Measurements from ENCODE around the gene TENT4A. TPM values are rescaled to one million over a fixed set of nuclear protein-coding genes. Genes with fewer than 3 reads are reported as not detected.
A peak's percentile ranks its signal among the peaks of the same experiment; 100 is the strongest.

Gene TENT4A
- total RNA-seq, 2 donors from 2014 or later = 25.5 to 32.7 TPM

GRCh38 chr5:6765612-6766525, 52.6 kb downstream of the TENT4A start:
- no peaks in the 10 kb centered on the region for H3K36me3 Mint-ChIP-seq (ENCODE audit: low read depth)
- no peaks in the 10 kb centered on the region for H3K36me3 ChIP-seq (ENCODE audit: control insufficient read depth, insufficient read depth, low read length)
- no peak overlapping the region for H3K27ac ChIP-seq (ENCODE audit: low read depth, low read length)
- TF ChIP-seq CTCF (conservative IDR thresholded peaks at IDR 0.05) = peak; percentile 97
- no peak overlapping the region for H3K27ac Mint-ChIP-seq
- no peak overlapping the region for H3K4me3 ChIP-seq (ENCODE audit: low read length)
- no peaks in the 10 kb centered on the region for H3K9me3 ChIP-seq (ENCODE audit: control insufficient read depth, low read length)
- H3K27me3 ChIP-seq (ENCODE audit: control insufficient read depth, insufficient read depth, low read length, poor library complexity, severe bottlenecking) = no peaks in the 10 kb centered on the region
- no peaks in the 10 kb centered on the region for H3K4me1 Mint-ChIP-seq
- H3K4me1 ChIP-seq (ENCODE audit: control insufficient read depth, insufficient read depth, low read length) = no peaks in the 10 kb centered on the region
- peak; percentile 96 for DNase-seq
- WGBS, 2 experiments (ENCODE audit: insufficient coverage in 1 of 2, insufficient read length in 1 of 2) = 47 to 52% methylated on average over 19 to 22 of the region's 22 CpGs
- no peak overlapping the region for H3K9ac ChIP-seq (ENCODE audit: extremely low read depth, low read length, poor library complexity, severe bottlenecking)
- no peaks in the 10 kb centered on the region for H3K27me3 Mint-ChIP-seq (ENCODE audit: insufficient read depth)
- no peak overlapping the region for H3K4me3 Mint-ChIP-seq
- H3K9me3 Mint-ChIP-seq = no peaks in the 10 kb centered on the region

- H3K9ac ChIP-seq (ENCODE audit: extremely low read depth, low read length, poor library complexity, severe bottlenecking) = no peak overlapping the region
- H3K4me3 ChIP-seq (ENCODE audit: low read length) = no peak overlapping the region
- no peaks in the 10 kb centered on the region for H3K4me1 ChIP-seq (ENCODE audit: control insufficient read depth, insufficient read depth, low read length)
- H3K27me3 ChIP-seq (ENCODE audit: control insufficient read depth, insufficient read depth, low read length, poor library complexity, severe bottlenecking) = no peaks in the 10 kb centered on the region
- 91 to 94% methylated on average over 5 to 12 of the region's 12 CpGs for WGBS, 2 experiments (ENCODE audit: insufficient coverage in 1 of 2, insufficient read length in 1 of 2)
- no peaks in the 10 kb centered on the region for H3K36me3 ChIP-seq (ENCODE audit: control insufficient read depth, insufficient read depth, low read length)
- no peaks in the 10 kb centered on the region for H3K9me3 Mint-ChIP-seq
- no peaks in the 10 kb centered on the region for H3K9me3 ChIP-seq (ENCODE audit: control insufficient read depth, low read length)
- TF ChIP-seq CTCF (conservative IDR thresholded peaks at IDR 0.05) = no peak
- H3K4me1 Mint-ChIP-seq = no peaks in the 10 kb centered on the region
- no peaks in the 10 kb centered on the region for H3K36me3 Mint-ChIP-seq (ENCODE audit: low read depth)
- no peak overlapping the region for H3K27ac ChIP-seq (ENCODE audit: low read depth, low read length)
- no peak overlapping the region for H3K27ac Mint-ChIP-seq
- H3K27me3 Mint-ChIP-seq (ENCODE audit: insufficient read depth) = no peaks in the 10 kb centered on the region
- DNase-seq = no peak
- H3K4me3 Mint-ChIP-seq = no peak overlapping the region
Measured at GRCh38 chr5:6766604-6767093, 53.4 kb downstream of the TENT4A start.

GRCh38 chr5:6767481-6768063, 54.3 kb downstream of the TENT4A start:
- Histone ChIP-seq H3K4me1 (ENCODE audit: control insufficient read depth, insufficient read depth, low read length) (no peaks in the 10 kb centered on the region), H3K27me3 (ENCODE audit: control insufficient read depth, insufficient read depth, low read length, poor library complexity, severe bottlenecking) (no peaks in the 10 kb centered on the region), H3K27ac (ENCODE audit: low read depth, low read length) (no peak overlapping the region), H3K4me3 (ENCODE audit: low read length) (no peak overlapping the region), H3K36me3 (ENCODE audit: control insufficient read depth, insufficient read depth, low read length) (no peaks in the 10 kb centered on the region), H3K9me3 (ENCODE audit: control insufficient read depth, low read length) (no peaks in the 10 kb centered on the region), H3K9ac (ENCODE audit: extremely low read depth, low read length, poor library complexity, severe bottlenecking) (no peak overlapping the region)
- Mint-ChIP-seq H3K4me1 (no peaks in the 10 kb centered on the region), H3K27ac (no peak overlapping the region), H3K36me3 (ENCODE audit: low read depth) (no peaks in the 10 kb centered on the region), H3K4me3 (no peak overlapping the region), H3K9me3 (no peaks in the 10 kb centered on the region), H3K27me3 (ENCODE audit: insufficient read depth) (no peaks in the 10 kb centered on the region)
- no peak for TF ChIP-seq CTCF (conservative IDR thresholded peaks at IDR 0.05)
- 94 to 98% methylated on average over 9 to 11 of the region's 11 CpGs for WGBS, 2 experiments (ENCODE audit: insufficient coverage in 1 of 2, insufficient read length in 1 of 2)
- no peak for DNase-seq
